OCI-LY3 (cell line): ENCODE results near the gene MAPKAPK3.

Experiments
- CTCF ChIP-seq: fragments of 200-600, 300-600 bp; sonication (generic); IDR thresholded peaks from 2 replicates; pipeline ENCODE4 v1.5.1; 2014; ENCODE audit warnings: antibody characterized with exemption, low read length, low read depth
- EZH2phosphoT487 ChIP-seq: fragments of 200-600 bp; shearing (Covaris generic); IDR thresholded peaks from 2 replicates; pipeline ENCODE4 v1.6.1; 2018; ENCODE audit warnings: antibody characterized with exemption, mixed run types, low read depth

GRCh38 chr3:50604628-50605588, 12.0 kb upstream of the MAPKAPK3 start:
- TF ChIP-seq CTCF = no peak
- TF ChIP-seq EZH2phosphoT487 = no peak
